Kidney epithelial cell (primary cell): ENCODE results near the gene ADPRM. TPM values are rescaled to one million over a fixed set of nuclear protein-coding genes. Genes with fewer than 3 reads are reported as not detected.

Source experiments
- DNase-seq: peaks from one replicate; pipeline ENCODE4 v3.0.0-alpha.2; 2010; ENCODE audit warnings: low read depth
- H3K27me3 ChIP-seq: 2 replicates; pipeline ENCODE4 v1.6.0; 2011; ENCODE audit warnings: low read length; ENCODE audit not compliant: control insufficient read depth, insufficient read depth
- H3K36me3 ChIP-seq: 2 replicates; pipeline ENCODE4 v1.5.1; 2011; ENCODE audit warnings: low read length; ENCODE audit not compliant: control insufficient read depth, insufficient read depth
- H3K4me3 ChIP-seq: 2 replicates; pipeline ENCODE4 v1.5.1; 2011; ENCODE audit warnings: low read depth, mild to moderate bottlenecking, control low read depth, low read length
- CTCF ChIP-seq: IDR thresholded peaks from 2 replicates; pipeline ENCODE4 v1.5.1; 2011; ENCODE audit warnings: mild to moderate bottlenecking, moderate library complexity, low read length, control low read depth, inconsistent platforms; ENCODE audit not compliant: insufficient read depth, poor library complexity, severe bottlenecking
- total RNA-seq: library from RNA; depleted of rRNA; stranded (reverse); fragments of >200 nt; gene quantifications from 2 replicates; pipeline ENCODE4 v1.2.3, GENCODE V29; 2015

The ADPRM gene
- total RNA-seq, 1 donor from 2014 or later: 18.8 TPM

- TF ChIP-seq CTCF: no peak
- no peak for DNase-seq
- Histone ChIP-seq H3K36me3 (no peaks in the 10 kb centered on the region), H3K4me3 (no peak overlapping the region), H3K27me3 (peaks cover 2% of the 10 kb centered on the region)
Observed at GRCh38 chr17:10737736-10738135, 40.3 kb downstream of the ADPRM start.

GRCh38 chr17:10738521-10739258 lies 41.3 kb downstream of the ADPRM start:
- no peak for TF ChIP-seq CTCF
- no peaks in the 10 kb centered on the region for H3K36me3 ChIP-seq
- H3K27me3 ChIP-seq: peaks cover 2% of the 10 kb centered on the region
- no peak for DNase-seq
- H3K4me3 ChIP-seq: no peak overlapping the region

GRCh38 chr17:10739386-10739785 lies 42.0 kb downstream of the ADPRM start:
- no peak for DNase-seq
- peaks cover 2% of the 10 kb centered on the region for H3K27me3 ChIP-seq
- no peak overlapping the region for H3K4me3 ChIP-seq
- H3K36me3 ChIP-seq: no peaks in the 10 kb centered on the region
- no peak for TF ChIP-seq CTCF

GRCh38 chr17:10741416-10742135 lies 44.2 kb downstream of the ADPRM start:
- TF ChIP-seq CTCF: no peak
- Histone ChIP-seq H3K4me3 (no peak overlapping the region), H3K27me3 (peaks cover 2% of the 10 kb centered on the region), H3K36me3 (no peaks in the 10 kb centered on the region)
- DNase-seq: no peak

GRCh38 chr17:10742431-10742830 lies 45.0 kb downstream of the ADPRM start:
- H3K36me3 ChIP-seq: no peaks in the 10 kb centered on the region
- TF ChIP-seq CTCF: no peak
- no peak overlapping the region for H3K4me3 ChIP-seq
- peaks cover 2% of the 10 kb centered on the region for H3K27me3 ChIP-seq
- no peak for DNase-seq
